ENCODE data around the gene SPDEF.

SPDEF gene

DNA sequence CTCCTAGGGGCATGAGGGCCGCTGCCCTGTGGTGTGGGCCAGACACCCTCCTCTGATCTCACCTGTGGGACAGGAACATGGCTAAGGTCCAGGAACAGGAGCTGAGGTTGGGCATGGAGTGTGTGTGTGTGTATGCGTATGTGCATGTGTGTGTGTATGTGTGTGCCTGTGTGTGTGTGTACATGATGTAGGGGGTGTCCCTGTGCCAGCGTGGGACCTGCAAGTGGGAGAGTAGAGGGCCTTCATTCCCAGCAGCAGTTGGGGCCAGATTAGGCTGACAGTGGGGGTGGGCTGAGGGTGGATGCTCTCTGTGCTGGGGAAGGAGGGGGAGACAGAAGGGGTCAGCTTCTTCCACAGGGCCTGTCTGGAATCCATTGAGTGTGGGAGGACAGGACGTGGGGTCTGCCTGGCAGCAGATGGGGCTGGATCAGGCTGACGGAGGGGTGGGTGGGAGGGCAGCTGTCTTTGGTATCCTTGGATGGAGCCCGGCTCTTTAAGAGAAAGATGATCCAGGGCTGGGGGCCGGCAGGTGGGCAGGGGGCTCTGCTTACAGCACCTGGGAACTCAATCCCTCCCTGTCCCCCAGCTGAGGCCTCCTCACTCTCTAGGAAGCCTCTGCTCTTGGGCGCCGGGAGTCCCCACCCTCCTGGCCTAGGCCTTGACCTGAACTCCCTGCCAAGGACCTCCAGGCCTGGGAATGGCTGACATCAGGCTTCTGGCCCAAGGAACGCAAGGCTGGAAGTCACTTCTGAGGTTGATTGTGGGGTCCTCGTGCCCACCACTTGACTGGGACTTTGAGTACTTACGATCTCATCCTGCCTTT lies 44.0 kb downstream of the SPDEF start:
- no peak for DNase-seq

DNA sequence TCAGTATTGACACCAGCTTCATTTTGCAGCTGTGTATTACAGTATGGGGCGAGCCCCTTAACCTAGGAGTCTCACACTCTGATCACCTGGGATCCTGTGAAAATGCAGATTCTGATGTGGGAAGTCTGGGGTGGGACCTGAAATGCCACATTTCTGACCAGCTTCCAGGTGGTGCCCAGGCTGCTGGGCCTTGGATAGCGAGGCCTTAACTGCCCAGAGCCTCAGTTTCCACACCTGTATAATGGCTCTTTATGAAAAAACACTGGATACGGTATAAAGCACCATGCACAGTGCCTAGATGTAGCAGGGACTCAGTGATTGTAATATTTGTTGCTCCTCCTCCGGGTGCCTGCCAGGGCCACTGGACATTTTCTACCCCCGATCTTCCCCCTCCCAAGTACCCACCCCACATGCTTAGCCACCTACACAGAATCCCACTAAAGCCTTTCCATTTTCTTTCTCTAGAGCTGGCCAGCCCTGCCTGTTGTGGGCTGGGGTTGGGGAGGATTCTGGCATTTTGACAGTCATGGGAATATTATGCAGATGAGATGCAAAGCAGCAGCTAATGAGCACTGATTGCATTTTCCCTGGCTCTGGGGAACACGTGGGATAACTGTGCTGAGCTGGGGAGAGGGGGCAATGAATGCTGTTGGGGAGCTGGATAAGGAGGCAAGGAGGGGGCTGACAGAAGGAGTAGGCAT lies 44.8 kb downstream of the SPDEF start:
- DNase-seq = no peak

DNA sequence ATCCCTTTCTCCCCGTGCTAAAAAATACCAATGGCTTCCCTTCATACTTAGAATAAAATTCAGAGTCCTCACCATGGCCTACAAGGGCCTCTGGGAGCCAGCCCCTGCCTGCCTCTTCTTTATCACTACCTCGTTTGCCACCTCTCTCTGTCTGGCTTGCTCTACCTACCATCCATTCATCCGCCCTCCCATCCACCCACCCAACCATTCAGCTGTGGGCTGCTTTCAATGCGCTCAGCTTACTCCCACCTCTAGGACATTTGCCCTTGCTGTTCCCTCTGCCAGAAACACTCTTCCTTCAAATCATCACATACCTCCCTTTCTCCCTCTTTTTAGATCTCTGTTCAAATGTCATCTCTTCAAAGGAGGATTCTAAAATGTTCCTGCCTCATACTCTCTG lies 45.8 kb downstream of the SPDEF start:
- DNase-seq = no peak

DNA sequence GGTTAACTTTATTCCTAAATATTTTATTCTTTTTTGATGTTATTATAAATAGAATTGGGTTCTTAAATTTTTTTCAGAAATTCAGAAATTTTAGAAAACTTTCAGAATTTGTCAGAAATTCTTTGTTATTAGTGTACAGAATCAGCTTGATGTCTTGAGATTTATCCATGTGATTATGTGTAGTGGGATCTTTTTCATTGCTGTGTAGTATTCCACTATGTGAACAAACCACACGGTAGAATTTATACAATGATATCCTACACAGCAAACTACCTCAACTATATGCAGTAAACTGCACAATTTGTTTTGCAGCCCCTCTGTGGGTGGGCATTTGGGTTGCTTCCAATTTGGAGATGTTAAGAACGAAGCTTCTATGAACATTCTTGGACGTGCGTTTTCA lies 46.3 kb downstream of the SPDEF start:
- no peak for DNase-seq

DNA sequence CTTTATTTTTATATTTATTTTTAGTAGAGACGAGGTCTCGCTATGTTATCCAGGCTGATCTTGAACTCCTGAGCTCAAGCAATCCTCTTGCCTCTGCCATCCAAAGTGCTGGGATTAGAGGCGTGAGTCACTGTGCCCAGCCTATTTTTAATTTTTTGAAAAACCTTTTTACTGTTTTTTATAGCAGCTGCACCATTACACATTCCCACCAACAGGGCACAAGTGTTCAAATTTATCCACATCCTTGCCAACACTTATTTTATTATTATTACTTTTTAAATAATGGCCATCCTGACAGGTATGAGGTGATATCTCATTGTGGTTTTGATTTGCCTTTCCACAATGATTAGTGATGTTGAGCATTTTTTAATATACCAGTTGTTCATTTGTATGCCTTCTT lies 47.7 kb downstream of the SPDEF start:
- no peak for DNase-seq

DNA sequence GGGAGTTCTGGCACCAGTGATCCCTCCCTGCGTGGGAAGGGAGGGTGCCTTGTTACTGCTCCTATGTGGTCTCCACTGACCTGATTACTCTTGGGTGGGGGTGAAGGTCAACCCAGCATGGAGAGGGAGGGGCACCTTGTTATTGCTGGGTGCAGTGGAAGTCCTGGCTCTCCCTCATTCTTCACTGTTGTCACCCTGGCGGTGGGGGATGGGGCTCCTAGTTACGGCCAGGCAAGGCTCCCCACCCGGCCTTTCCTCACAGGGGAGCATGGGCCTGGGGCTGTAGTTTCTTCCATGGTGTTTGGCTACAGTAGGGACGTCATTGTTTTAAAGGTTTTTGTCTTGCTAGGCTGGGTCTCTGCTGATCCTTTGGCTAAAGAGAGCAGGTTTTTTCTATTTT lies 49.4 kb downstream of the SPDEF start:
- DNase-seq = peak; percentile 16

DNA sequence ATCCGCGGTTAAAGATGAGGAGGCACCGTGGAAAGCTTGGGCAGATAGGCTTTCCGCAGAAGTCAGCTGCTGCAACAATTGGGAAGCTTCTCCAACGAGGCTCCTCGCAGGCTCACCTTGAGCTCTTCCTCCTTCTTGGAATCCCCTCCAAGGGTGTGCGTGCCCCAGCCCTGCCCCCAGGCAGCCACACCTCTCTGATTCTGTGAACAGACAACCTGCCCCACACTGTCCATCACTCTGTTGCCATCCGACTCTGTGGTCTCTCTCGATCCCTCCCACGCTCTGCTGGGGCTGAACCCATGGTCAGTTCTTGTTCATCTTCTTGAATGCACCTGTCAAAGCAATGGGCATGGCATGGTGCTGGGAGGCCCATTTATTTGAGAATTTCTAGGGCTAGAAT lies 58.7 kb downstream of the SPDEF start:
- DNase-seq = peak; percentile 22

DNA sequence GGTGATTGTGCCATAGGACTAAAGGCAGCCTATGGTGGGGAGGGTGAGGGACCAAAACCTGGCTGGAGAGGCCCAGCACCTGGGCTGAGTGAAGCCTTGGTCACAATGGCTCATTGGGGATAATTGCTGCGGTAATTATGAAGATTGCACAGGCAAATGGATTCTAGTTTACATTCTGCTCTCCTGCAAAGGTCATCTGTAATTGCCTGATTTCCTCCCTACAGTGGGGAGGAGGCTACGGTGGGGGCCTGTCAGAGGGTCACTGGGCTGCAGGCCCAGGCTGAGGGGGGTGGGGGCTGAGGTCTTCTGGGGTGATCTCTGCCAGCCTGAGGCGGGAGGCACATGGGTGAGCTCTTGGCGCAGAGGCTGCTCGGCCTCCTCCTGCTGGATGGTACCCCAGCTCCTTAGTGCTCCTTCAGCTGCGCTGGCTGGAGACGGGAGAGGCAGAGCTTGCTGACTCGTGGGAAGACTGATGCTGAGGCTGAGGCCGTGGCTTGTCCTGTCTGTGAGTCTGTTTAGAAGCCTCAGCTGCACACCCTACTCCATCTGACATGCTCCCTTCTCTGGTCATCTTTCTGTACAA lies 59.9 kb downstream of the SPDEF start:
- peak; percentile 59 for DNase-seq

DNA sequence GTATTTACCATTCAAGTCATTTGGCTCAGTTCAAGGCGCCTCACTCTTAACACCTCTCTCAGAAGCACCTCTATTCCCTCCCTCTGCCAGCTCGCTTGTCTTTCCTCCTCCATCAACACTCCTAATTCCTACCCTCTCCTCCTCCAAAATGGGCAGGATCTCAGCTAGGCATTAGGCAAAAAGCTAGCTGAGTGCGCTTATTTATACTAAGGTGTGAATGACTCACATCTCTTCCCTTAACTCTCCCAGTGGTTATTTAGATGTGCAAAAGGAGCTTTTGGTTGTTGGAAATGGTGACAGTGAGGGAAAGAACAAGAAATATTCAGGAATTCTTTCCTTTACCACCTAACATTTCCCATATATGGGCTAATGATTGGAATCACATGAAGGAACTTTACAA lies 61.2 kb downstream of the SPDEF start:
- DNase-seq = no peak

DNA sequence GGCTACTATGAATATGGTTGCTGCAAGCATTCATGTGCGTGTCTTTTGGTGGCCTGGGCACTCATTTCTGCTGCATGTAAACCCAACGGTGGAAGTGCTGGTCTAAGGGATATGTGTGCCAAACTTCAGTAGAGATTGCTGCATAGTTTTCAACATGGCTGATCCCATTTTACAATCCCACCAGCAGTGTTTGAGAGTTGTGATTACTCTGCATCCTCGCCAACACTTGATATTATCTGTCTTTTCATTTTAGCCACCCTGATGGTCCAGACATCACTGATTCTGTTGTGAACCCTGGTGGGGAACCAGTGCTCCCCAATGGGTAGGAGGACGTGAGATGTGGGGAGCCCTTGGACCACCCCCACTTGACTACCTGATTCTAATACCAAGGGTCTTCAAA lies 62.8 kb downstream of the SPDEF start:
- DNase-seq = no peak

DNA sequence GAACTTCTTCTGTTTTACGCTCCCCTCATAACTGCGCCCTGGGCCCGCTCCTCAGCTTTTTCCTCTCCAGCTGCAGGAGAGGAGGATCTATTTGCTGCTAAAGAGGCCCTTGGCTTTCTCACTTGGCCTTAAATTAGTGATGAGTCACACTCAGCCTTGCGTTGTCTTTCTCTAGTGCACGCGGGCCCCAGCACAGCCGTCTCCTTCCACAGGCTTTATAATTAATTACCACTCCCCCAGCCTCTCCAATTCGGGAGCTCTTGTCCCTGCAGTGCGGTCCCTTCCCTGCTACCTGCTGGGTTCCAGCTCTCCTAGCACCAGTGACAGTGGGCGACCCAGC lies 65.1 kb downstream of the SPDEF start:
- DNase-seq = peak; percentile 53

DNA sequence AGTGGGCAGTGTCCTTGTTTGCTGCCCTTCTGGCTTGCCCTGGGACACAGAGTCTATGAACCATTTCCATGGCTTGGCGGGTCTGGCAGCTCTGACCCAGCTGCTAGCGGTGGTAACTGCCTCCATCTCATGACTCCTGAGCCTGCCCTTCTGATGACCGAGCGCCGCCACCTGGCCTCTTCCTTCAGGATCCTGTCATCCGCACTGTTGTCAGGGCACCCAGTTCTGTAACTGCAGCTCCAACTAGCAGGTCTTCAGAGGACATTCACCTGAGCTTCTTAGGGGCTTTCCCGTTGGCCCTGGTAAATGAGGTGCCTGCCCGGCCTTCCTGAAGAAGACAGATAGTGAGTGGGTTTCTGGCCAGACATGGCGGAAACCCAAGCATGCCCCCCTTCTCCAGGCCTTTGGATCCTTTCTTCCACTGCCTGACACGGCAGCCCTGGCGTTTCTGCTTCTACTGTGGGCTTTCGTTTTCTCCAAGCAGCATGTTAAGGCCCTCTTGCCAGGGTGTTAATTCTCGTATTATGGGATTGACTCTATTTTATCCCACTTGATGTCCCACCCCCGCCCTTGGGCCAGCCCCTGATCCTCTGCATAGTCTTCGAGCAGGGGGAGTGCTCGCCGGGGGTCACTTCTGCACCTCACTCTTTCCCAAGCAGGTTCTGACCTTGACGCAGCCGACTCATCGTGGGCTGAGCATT lies 65.6 kb downstream of the SPDEF start:
- peak; percentile 56 for DNase-seq

DNA sequence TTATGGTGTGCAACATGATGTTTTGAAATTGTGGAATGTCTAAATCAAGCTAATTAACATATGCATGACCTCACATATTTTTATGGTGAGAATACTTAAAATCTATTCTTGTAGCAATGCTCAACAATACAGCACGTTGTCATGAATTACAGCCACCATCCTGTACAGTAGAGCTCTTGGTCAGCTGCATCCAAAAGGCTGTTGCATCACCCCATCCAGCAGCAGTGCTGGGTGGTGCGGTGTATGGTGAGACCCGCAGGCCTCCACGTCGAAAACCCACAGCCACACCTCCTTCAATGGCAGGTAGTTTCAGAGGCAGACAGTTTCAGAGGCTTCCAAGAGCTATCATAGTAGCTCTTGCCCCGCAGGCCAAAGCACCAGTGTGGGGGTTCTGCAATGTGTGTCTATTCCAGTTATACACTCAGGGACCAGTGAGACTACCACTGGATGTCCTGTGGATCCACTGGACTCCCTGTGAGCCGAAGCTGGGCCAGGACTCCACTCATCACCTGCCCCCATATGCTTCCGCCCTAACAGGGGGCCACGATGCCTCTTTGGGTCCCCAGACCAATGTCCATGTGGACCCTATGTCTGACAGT lies 66.8 kb downstream of the SPDEF start:
- DNase-seq = peak; percentile 54

Data from activated effector memory CD4-positive, alpha-beta T cell treated with anti-CD3 and anti-CD28 coated beads, Interleukin-2, amount 50 U/mL, for 16 hours (primary cell).